Hematopoietic multipotent progenitor cell treated with erythropoietin and hydrocortisone succinate and interleukin-3 and kit ligand, for 17 days (in vitro differentiated cells): ENCODE data around the gene ECM1.

Experiments used
- DNase-seq: peaks from one replicate; pipeline ENCODE4 v3.0.0-alpha.2; 2015; ENCODE audit warnings: low spot score

The ECM1 gene

GRCh38 chr1:150507912-150508864 is at the start of gene ECM1:
Gene ECM1, plus strand, starts transcription at chr1:150508109. Its CDS starts 101 bp downstream, at chr1:150508210.
- no peak for DNase-seq

DNA sequence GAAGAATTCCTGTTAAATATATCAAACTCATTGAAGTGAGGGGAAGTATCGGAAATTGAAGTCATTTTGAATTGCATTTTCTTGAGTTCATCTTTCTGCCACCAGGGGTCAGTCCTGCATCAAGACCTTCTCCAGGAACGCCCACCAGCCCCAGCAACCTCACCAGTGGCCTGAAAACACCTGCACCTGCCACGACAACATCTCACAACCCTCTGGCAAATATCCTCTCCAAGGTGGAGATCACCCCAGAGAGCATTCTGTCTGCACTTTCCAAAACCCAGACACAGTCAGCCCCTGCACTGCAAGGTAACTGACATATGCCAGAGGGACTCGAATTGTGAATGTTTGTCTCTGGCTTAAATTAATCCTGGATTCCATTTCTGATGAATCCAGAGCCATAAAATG is 43.5 kb upstream of the ECM1 start:
- peak; percentile 80 for DNase-seq

GRCh38 chr1:150466964-150467363 is 40.9 kb upstream of the ECM1 start:
- DNase-seq, result no peak

GRCh38 chr1:150469291-150469690 is 38.6 kb upstream of the ECM1 start:
- DNase-seq, result no peak

GRCh38 chr1:150472601-150473200 is 35.2 kb upstream of the ECM1 start:
- no peak for DNase-seq

- no peak for DNase-seq
Observed at GRCh38 chr1:150473659-150474058, 34.2 kb upstream of the ECM1 start.

- no peak for DNase-seq
Observed at GRCh38 chr1:150474869-150475268, 33.0 kb upstream of the ECM1 start.

DNA sequence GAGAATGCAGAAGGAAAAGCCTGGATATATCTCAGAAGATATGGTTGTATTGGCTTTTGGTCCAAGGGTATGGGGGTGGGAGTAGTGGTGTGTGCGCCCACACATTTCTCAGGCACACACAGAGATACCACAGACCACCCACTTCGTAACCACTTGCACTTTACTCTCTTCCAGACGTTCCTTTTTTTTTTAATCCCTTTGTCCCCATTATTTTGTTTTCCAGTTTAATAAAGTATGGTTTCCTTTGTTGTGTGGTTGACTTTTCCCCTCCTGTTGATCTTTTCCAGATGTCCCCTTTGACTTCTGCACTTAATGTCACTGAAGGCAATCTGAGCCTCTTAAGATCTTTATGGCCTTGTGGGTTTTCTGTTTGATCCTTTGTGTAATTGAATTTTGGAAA is 31.2 kb upstream of the ECM1 start:
- DNase-seq, result no peak

GRCh38 chr1:150477320-150477719 is 30.6 kb upstream of the ECM1 start:
- no peak for DNase-seq

- no peak for DNase-seq
Observed at GRCh38 chr1:150477733-150478132, 30.2 kb upstream of the ECM1 start.

- DNase-seq, result no peak
Observed at GRCh38 chr1:150479370-150479769, 28.5 kb upstream of the ECM1 start.

DNA sequence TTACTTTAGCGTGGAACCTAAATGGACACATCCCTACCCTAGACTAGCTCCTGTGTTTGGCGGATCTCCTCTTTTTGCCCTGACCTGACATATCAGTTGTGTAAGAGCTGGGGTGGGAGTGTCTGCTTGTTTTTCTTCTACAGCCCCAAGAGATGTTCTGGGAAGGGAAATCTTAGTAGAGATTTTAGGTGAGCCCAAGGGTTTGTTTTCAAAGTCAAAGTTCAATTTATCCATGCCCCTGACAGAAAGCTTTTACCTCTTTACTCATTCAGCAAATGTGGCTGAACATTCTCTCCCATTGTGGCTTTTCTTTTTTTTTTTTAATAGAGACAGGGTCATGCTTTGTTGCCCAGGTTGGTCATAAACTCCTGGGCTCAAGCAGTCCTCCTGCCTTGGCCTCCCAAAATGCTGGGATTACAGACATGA is 28.0 kb upstream of the ECM1 start:
- no peak for DNase-seq

DNA sequence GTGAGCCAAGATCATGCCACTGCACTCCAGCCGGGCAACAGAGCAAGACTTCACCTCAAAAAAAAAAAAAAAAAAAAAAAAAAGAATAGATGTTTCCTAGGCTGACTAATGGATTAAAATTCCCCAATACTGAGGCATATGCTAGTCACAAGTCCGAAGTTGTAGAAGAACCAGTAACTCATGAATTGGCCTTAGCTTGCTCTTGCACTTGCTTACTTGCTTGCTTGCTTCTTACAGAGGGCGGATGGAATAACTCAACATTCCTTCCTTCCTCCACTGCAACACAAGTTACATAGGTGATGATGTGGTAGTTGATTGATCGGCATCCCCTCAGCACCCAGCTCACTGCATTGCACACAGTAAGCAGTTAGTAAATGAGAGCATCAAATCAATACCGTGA is 23.5 kb upstream of the ECM1 start:
- no peak for DNase-seq

DNA sequence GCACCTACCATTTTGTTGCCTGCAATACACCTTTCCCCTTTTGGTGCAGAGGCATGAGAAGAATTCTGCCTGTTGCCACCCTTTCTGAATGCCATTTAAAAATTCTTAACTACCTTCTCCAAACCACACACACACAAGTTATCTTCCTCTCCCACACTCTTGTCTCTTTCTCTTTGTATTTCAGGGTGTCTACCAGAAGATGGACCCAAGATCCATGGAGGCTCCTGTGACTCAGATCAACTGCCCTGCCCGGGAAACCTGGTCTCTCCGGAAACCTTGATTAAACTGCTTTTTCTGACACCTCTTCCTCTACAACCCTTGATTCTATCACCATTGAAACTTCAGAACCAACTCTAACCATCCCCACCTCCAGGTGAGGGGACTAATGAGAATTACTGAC is 23.0 kb upstream of the ECM1 start:
- DNase-seq, result no peak

GRCh38 chr1:150486966-150487762 is 20.7 kb upstream of the ECM1 start, which contains the start of gene TARS2:
Gene TARS2, plus strand, starts transcription at chr1:150487419. Its CDS starts 32 bp downstream, at chr1:150487451.
- DNase-seq, result peak; percentile 98

DNA sequence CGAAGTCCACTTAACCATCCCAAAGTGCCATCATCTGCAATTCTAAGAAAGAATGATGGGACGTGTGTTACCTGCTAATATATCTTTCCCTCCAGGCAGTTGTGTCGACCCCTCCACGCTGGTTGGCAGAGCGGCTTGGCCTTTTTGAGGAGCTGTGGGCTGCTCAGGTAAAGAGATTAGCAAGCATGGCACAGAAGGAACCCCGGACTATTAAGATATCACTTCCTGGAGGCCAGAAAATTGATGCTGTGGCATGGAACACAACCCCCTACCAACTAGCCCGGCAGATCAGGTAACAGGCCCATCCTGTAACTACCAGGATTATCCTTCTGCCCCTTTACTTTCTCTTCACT is 20.2 kb upstream of the ECM1 start:
- DNase-seq, result no peak

DNA sequence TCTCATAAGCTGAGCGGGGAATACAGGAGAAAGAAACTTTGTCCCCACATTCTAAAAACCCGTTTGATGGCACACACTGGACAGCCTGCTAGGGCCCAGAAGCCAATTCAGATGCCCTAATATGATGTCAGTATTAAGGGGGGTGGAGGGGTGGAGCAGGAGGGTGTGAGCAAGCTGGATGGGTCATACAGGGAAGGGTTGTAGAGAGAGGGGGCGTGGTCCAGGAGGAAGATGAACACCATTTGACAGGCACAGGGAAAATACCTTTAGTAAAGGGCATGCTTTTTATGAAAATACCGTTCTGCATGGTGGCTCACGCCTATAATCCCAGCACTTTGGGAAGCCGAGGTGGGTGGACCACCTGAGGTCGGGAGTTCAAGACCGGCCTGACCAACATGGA is 14.7 kb upstream of the ECM1 start:
- DNase-seq, result no peak

GRCh38 chr1:150498342-150498741 is 9.6 kb upstream of the ECM1 start:
- DNase-seq, result no peak

DNA sequence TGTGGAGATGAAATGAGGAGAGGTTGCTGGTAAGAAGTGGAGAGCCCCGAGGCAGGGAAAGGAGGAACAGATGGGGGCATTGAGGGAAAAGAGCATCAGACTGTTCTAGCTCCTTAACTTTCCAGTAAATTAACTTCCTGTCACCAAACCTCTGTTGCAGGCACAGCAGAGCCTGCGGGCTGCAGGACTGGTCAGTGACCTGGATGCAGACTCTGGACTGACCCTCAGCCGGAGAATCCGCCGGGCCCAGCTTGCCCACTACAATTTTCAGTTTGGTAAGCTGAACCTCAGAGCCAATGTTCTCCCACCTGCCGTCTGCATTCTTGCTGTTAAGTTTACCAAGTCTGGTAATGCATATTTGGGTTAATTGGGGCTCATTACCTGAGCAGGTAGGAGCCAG is 2.5 kb upstream of the ECM1 start:
- no peak for DNase-seq

GRCh38 chr1:150508982-150509381 is 1.1 kb downstream of the ECM1 start:
- no peak for DNase-seq

DNA sequence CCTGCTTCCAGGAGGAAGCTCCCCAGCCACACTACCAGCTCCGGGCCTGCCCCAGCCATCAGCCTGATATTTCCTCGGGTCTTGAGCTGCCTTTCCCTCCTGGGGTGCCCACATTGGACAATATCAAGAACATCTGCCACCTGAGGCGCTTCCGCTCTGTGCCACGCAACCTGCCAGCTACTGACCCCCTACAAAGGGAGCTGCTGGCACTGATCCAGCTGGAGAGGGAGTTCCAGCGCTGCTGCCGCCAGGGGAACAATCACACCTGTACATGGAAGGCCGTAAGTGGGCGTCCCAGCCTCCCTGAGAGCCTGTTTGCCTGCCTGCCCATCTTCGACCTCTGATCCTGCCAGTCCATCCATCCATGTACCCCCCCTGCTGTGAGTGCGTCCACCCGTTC is 3.6 kb downstream of the ECM1 start:
- DNase-seq, result no peak

DNA sequence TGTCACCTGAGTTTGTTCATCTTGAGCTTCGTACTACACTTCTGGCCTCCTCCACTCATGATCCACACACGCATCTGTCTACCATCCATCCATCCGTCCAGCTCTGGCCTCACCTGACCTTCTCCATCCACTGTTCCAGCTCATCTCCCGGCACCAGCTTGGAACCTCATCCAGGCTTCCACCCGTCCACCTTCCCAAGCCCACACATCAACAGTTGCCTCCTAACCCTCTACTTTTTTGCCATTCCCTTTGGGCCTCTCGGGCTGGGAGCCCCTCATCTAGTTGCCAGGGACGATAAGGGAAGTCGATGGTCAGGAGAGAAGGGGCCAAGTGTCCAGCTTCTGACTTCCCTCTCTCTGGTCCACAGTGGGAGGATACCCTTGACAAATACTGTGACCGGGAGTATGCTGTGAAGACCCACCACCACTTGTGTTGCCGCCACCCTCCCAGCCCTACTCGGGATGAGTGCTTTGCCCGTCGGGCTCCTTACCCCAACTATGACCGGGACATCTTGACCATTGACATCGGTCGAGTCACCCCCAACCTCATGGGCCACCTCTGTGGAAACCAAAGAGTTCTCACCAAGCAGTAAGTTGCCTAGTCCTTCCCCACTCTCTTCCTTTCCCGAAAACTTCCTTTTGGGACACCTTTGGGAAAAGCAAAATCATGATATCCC is 4.2 kb downstream of the ECM1 start:
- DNase-seq, result no peak
